ENCODE results near the gene AOAH.

DNA sequence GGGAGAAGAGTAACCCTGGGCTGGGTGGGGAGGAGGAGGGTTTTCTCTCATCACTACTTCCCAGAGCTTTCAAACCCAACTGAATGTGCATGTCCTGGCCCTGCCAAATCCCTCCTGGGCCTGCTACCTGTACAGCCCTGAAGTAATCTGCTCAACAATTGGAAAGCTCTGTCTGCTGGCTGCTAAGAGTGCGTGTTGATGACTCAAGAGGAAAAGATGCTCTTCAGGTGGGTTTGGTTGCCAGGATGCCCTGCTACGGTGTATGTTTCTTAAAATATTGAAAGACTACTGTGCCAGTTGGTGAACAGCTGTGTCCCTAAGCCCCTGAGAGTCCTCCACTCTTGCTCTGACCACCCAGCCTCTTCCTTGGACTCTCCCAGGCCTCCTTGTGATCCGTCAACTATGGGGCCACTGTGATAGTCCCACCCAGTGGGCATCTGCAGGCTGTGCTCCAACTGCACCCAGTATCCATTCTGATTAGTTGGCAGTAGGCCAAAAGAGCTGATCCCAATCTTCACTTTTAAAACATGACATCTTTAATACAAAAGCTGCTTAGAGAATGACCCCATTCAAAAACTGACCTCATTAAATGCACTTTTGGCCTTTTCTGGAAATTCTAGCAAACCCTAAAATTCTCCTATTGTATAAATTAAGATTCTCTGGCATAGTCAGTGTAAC is 85.6 kb downstream of the AOAH start:
- TF ChIP-seq, protein P1, sequence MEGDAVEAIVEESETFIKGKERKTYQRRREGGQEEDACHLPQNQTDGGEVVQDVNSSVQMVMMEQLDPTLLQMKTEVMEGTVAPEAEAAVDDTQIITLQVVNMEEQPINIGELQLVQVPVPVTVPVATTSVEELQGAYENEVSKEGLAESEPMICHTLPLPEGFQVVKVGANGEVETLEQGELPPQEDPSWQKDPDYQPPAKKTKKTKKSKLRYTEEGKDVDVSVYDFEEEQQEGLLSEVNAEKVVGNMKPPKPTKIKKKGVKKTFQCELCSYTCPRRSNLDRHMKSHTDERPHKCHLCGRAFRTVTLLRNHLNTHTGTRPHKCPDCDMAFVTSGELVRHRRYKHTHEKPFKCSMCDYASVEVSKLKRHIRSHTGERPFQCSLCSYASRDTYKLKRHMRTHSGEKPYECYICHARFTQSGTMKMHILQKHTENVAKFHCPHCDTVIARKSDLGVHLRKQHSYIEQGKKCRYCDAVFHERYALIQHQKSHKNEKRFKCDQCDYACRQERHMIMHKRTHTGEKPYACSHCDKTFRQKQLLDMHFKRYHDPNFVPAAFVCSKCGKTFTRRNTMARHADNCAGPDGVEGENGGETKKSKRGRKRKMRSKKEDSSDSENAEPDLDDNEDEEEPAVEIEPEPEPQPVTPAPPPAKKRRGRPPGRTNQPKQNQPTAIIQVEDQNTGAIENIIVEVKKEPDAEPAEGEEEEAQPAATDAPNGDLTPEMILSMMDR (IDR thresholded peaks at IDR 0.05), result no peak
- no peak for TF ChIP-seq POLR2A (IDR thresholded peaks at IDR 0.05)

Data from adrenal gland (tissue), 5 donors.